Suprapubic skin (tissue), 4 donors: Measurements from ENCODE around the gene ACTL8.

ENCODE experiments used
- POLR2A ChIP-seq, 2 donors: fragments of 450-650 bp; IDR thresholded peaks; one replicate each; pipeline ENCODE4 v1.6.1; 2017; ENCODE audit warnings: antibody characterized with exemption in 2 of 2, mild to moderate bottlenecking in 2 of 2, moderate library complexity in 2 of 2
- POLR2AphosphoS5 ChIP-seq, 3 donors: sonication (generic); formaldehyde crosslinking; IDR thresholded peaks; one replicate each; pipeline ENCODE4 v1.6.1; 2017; ENCODE audit warnings: antibody characterized with exemption in 3 of 3
- TF ChIP-seq, protein P1 (sequence below), 2 donors: fragments of 200-600 bp in 1 of 2; fragments of 450-650 bp in 1 of 2; sonication (generic) in 1 of 2; IDR thresholded peaks; one replicate each; pipeline ENCODE4 v1.5.1; 2016 to 2019; ENCODE audit warnings: antibody characterized with exemption in 2 of 2, mild to moderate bottlenecking in 1 of 2, moderate library complexity in 1 of 2

DNA sequence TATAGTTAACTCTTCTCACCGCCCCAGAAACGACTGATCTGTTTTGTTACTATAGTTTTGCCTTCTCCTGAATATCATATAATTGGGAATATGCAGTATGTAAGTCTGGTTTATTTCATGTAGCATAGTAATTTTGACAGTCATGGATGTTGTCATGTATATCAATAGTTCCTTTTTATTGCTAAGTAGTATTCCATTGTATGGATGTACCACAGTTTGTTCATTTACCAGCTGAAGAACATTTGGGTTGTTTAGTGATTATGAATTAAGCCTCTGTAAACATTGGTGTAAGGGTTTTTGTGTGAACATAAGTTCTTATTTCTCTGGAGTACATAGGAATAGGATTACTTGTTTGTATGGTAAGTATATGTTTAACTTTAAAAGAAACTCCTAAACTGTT, 55.5 kb downstream of the ACTL8 start:
- TF ChIP-seq, protein P1, sequence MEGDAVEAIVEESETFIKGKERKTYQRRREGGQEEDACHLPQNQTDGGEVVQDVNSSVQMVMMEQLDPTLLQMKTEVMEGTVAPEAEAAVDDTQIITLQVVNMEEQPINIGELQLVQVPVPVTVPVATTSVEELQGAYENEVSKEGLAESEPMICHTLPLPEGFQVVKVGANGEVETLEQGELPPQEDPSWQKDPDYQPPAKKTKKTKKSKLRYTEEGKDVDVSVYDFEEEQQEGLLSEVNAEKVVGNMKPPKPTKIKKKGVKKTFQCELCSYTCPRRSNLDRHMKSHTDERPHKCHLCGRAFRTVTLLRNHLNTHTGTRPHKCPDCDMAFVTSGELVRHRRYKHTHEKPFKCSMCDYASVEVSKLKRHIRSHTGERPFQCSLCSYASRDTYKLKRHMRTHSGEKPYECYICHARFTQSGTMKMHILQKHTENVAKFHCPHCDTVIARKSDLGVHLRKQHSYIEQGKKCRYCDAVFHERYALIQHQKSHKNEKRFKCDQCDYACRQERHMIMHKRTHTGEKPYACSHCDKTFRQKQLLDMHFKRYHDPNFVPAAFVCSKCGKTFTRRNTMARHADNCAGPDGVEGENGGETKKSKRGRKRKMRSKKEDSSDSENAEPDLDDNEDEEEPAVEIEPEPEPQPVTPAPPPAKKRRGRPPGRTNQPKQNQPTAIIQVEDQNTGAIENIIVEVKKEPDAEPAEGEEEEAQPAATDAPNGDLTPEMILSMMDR (IDR thresholded peaks at IDR 0.05), result no peak
- TF ChIP-seq POLR2AphosphoS5 (IDR thresholded peaks at IDR 0.05) (no peak), POLR2A (IDR thresholded peaks at IDR 0.05) (no peak)
